Psoas muscle (tissue), 8 donors: Measurements from ENCODE around the gene FMN2. TPM values are rescaled to one million over a fixed set of nuclear protein-coding genes. Genes with fewer than 3 reads are reported as not detected.

Experiments used
- ATAC-seq, 4 donors: fragments of 200-7000 bp; cut with Tn5 transposase; one replicate each; pipeline ENCODE4 v1.9.1; 2020; ENCODE audit warnings: moderate library complexity in 3 of 4, mild to moderate bottlenecking in 2 of 4
- DNase-seq, 2 donors: peaks; one replicate each; pipeline ENCODE4 v3.0.0-alpha.2; 2020
- H3K27ac ChIP-seq: fragments of 200-600 bp; one replicate; pipeline ENCODE4 v1.8.0; 2022
- H3K27me3 ChIP-seq, 3 donors: fragments of 200-600 bp in 1 of 3; one replicate each; pipeline versions ENCODE4 v1.6.1 to v1.8.0; 2013 to 2022; ENCODE audit warnings: low read length in 2 of 3, mild to moderate bottlenecking in 2 of 3, moderate library complexity in 1 of 3; ENCODE audit not compliant: insufficient read depth in 3 of 3
- H3K36me3 ChIP-seq, 2 donors: fragments of 200-600 bp in 1 of 2; one replicate each; pipeline versions ENCODE4 v1.6.1 to v1.8.0; 2013 to 2022; ENCODE audit warnings: low read depth in 1 of 2, mild to moderate bottlenecking in 1 of 2, moderate library complexity in 1 of 2; ENCODE audit not compliant: insufficient read depth in 1 of 2
- H3K4me1 ChIP-seq: fragments of 200-600 bp; one replicate; pipeline ENCODE4 v1.8.0; 2022
- H3K4me3 ChIP-seq: fragments of 200-600 bp; one replicate; pipeline ENCODE4 v1.8.0; 2022; ENCODE audit warnings: mild to moderate bottlenecking
- H3K9me3 ChIP-seq: fragments of 200-600 bp; one replicate; pipeline ENCODE4 v1.8.0; 2022
- CTCF ChIP-seq: fragments of 200-600 bp; IDR thresholded peaks from one replicate; pipeline ENCODE4 v1.8.0; 2022; ENCODE audit warnings: antibody characterized with exemption
- WGBS, 3 donors: extraction: QIAGEN DNeasy Blood & Tissue Kit; methylation state at CpG; one replicate each; pipeline versions ENCODE4 v1.1.6 to v1.1.7; 2013; 5-methylcytosine and 5-hydroxymethylcytosine counted together
- intact Hi-C, 2 donors: fragments of 100-400 bp; cut with DNase I; formaldehyde crosslinking; loops; one replicate each; pipeline versions ENCODE4 v1.11.0 to v1.14.2; 2022
- polyA plus RNA-seq, 3 donors: library from polyadenylated mRNA; stranded (reverse); fragments of 200-250 nt; gene quantifications; one replicate each; pipeline ENCODE4 v1.2.3, GENCODE V29; 2013
- total RNA-seq, 4 donors: library from RNA; stranded (reverse); fragmentation: NEBNext Ultra II Directional in 2 of 4; extraction: Animal tissue kit (Norgen Biotek cat#: 25700) in 2 of 4; gene quantifications; one replicate each; pipeline versions ENCODE4 v1.2.1 to v1.2.4, GENCODE V29; 2021 to 2023
- donor health status: healthy with polysubstance abuse.
- donor health status: DM: no; HTN: no; CAD: no; lungs with moderate emphysema.
- donor health status: Bipolar disorder and iron deficiency.
- donor health status: healthy.
- donor health status: DM: yes; HTN: yes; CAD: no.
- donor health status: DM: no; HTN: no; CAD: no.
- donor health status: DM: no; HTN: no; CAD: no.
- donor health status: DM: yes; HTN: yes; CAD: no.

Gene FMN2
- total and polyA plus RNA-seq, 7 donors: 0.15 to 1.1 (median 0.52) TPM; not detected in 2

- H3K4me1 ChIP-seq: no peaks in the 10 kb centered on the region
- 78 to 84% (median 83%) methylated on average over 3 of the region's 3 CpGs for WGBS, 3 donors
- H3K27ac ChIP-seq: no peak overlapping the region
- no peak for ATAC-seq
- no peaks in the 10 kb centered on the region for H3K36me3 ChIP-seq
- no peak overlapping the region for H3K4me3 ChIP-seq
- H3K27me3 ChIP-seq: no peaks in the 10 kb centered on the region
- H3K9me3 ChIP-seq: peaks cover 9% of the 10 kb centered on the region
- DNase-seq: no peak
- TF ChIP-seq CTCF: no peak
- intact Hi-C loops: no loop called here
Observed at GRCh38 chr1:240247899-240248298, 156.2 kb downstream of the FMN2 start.

- TF ChIP-seq CTCF: no peak
- Histone ChIP-seq H3K27me3 (no peaks in the 10 kb centered on the region), H3K27ac (no peak overlapping the region), H3K9me3 (peaks cover 14% of the 10 kb centered on the region), H3K36me3 (no peaks in the 10 kb centered on the region), H3K4me3 (no peak overlapping the region), H3K4me1 (no peaks in the 10 kb centered on the region)
- intact Hi-C loops: no loop called here
- DNase-seq: no peak
- no peak for ATAC-seq
- WGBS, 3 donors: 91 to 92% (median 92%) methylated on average over 5 of the region's 5 CpGs
Observed at GRCh38 chr1:240254006-240254405, 162.3 kb downstream of the FMN2 start.

- peaks cover 7% of the 10 kb centered on the region for H3K9me3 ChIP-seq
Observed at GRCh38 chr1:240254778-240255291, 163.2 kb downstream of the FMN2 start.

GRCh38 chr1:240255922-240256321 is 164.2 kb downstream of the FMN2 start:
- ATAC-seq: no peak
- 86 to 90% (median 89%) methylated on average over 3 of the region's 3 CpGs for WGBS, 3 donors
- Histone ChIP-seq H3K4me1 (no peaks in the 10 kb centered on the region), H3K4me3 (no peak overlapping the region), H3K27ac (no peak overlapping the region), H3K27me3 (no peaks in the 10 kb centered on the region), H3K9me3 (peaks cover 7% of the 10 kb centered on the region), H3K36me3 (no peaks in the 10 kb centered on the region)
- intact Hi-C loops: no loop called here
- DNase-seq: no peak
- no peak for TF ChIP-seq CTCF

More at GRCh38 chr1:240254778-240255291, 163.2 kb downstream of the FMN2 start:
- Histone ChIP-seq H3K27me3 (no peaks in the 10 kb centered on the region), H3K4me1 (no peaks in the 10 kb centered on the region), H3K27ac (no peak overlapping the region), H3K36me3 (no peaks in the 10 kb centered on the region), H3K4me3 (no peak overlapping the region)
- no peak for DNase-seq
- no peak for TF ChIP-seq CTCF
- WGBS, 3 donors: 84 to 87% (median 87%) methylated on average over 11 of the region's 11 CpGs
- ATAC-seq: no peak
- intact Hi-C loops: no loop called here

- intact Hi-C loops: no loop called here
- ATAC-seq (no peak), DNase-seq (no peak)
- TF ChIP-seq CTCF: no peak
- Histone ChIP-seq H3K9me3 (peaks cover 7% of the 10 kb centered on the region), H3K4me3 (no peak overlapping the region), H3K27me3 (no peaks in the 10 kb centered on the region), H3K36me3 (no peaks in the 10 kb centered on the region), H3K4me1 (no peaks in the 10 kb centered on the region), H3K27ac (no peak overlapping the region)
- WGBS, 3 donors: 63 to 65% (median 64%) methylated on average over 4 of the region's 4 CpGs
Observed at GRCh38 chr1:240256836-240257503, 165.3 kb downstream of the FMN2 start.
